Measurements from ENCODE around the gene HK2.

The HK2 gene

DNA sequence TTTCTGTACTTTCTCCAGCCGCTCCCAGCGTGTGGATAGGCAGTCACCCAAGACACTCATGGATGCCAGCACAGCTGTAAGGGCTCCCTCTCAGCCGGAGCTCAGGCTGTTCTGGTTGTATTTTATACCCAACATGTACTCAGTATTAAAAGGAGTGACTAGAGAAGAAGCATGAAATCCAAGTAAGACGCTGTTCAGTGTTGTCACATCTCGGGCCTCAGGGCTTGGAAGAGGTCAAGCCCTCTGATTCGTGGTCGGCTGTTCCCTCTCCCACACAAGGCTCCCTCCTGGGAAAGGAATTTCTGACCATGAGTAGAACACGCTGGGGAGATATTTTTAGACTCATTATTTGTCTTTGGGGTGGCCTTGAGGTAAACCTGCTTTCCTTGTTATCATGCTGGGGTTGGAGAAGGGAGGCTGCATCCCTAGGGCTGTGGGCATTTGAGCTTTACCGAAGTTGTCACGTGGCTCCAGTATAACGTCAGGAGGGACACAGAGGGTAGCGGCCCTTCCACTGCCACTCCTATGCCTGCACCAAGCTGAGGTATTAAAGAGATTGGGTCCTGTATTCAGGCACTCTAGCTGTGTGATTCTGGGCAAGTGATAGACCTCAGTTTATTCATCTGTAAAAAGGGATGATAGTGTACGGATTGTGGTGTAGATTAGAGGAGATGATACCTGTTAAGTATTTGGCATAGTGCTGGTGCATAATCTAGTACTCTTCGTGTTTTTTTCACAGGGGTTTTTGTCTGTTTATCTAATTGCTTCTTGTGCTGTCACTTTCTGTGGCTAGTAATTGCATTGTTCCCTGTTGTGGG is 34.1 kb downstream of the HK2 start:
- no peak for DNase-seq (ENCODE audit: low read depth in 1 of 2, low spot score in 1 of 2)
- H3K27ac ChIP-seq (replicated peaks): no peak overlapping the region
- TF ChIP-seq SPI1 (IDR thresholded peaks at IDR 0.05; ENCODE audit: borderline replicate concordance, low read depth) (no peak), POLR2AphosphoS5 (IDR thresholded peaks at IDR 0.05; ENCODE audit: low read depth) (no peak), GABPA (IDR thresholded peaks at IDR 0.05; ENCODE audit: low read depth) (no peak)
- TF ChIP-seq, protein P1, sequence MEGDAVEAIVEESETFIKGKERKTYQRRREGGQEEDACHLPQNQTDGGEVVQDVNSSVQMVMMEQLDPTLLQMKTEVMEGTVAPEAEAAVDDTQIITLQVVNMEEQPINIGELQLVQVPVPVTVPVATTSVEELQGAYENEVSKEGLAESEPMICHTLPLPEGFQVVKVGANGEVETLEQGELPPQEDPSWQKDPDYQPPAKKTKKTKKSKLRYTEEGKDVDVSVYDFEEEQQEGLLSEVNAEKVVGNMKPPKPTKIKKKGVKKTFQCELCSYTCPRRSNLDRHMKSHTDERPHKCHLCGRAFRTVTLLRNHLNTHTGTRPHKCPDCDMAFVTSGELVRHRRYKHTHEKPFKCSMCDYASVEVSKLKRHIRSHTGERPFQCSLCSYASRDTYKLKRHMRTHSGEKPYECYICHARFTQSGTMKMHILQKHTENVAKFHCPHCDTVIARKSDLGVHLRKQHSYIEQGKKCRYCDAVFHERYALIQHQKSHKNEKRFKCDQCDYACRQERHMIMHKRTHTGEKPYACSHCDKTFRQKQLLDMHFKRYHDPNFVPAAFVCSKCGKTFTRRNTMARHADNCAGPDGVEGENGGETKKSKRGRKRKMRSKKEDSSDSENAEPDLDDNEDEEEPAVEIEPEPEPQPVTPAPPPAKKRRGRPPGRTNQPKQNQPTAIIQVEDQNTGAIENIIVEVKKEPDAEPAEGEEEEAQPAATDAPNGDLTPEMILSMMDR (IDR thresholded peaks at IDR 0.05; ENCODE audit: insufficient read depth, low read length): no peak
- TF ChIP-seq, protein P2, sequence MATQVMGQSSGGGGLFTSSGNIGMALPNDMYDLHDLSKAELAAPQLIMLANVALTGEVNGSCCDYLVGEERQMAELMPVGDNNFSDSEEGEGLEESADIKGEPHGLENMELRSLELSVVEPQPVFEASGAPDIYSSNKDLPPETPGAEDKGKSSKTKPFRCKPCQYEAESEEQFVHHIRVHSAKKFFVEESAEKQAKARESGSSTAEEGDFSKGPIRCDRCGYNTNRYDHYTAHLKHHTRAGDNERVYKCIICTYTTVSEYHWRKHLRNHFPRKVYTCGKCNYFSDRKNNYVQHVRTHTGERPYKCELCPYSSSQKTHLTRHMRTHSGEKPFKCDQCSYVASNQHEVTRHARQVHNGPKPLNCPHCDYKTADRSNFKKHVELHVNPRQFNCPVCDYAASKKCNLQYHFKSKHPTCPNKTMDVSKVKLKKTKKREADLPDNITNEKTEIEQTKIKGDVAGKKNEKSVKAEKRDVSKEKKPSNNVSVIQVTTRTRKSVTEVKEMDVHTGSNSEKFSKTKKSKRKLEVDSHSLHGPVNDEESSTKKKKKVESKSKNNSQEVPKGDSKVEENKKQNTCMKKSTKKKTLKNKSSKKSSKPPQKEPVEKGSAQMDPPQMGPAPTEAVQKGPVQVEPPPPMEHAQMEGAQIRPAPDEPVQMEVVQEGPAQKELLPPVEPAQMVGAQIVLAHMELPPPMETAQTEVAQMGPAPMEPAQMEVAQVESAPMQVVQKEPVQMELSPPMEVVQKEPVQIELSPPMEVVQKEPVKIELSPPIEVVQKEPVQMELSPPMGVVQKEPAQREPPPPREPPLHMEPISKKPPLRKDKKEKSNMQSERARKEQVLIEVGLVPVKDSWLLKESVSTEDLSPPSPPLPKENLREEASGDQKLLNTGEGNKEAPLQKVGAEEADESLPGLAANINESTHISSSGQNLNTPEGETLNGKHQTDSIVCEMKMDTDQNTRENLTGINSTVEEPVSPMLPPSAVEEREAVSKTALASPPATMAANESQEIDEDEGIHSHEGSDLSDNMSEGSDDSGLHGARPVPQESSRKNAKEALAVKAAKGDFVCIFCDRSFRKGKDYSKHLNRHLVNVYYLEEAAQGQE (IDR thresholded peaks at IDR 0.05; ENCODE audit: insufficient replicate concordance, low read depth): no peak
- H3K27me3 ChIP-seq (ENCODE audit: insufficient read depth, poor library complexity, severe bottlenecking): no peaks in the 10 kb centered on the region
- no peak overlapping the region for H3K4me3 ChIP-seq (replicated peaks; ENCODE audit: insufficient read depth, low read length)

DNA sequence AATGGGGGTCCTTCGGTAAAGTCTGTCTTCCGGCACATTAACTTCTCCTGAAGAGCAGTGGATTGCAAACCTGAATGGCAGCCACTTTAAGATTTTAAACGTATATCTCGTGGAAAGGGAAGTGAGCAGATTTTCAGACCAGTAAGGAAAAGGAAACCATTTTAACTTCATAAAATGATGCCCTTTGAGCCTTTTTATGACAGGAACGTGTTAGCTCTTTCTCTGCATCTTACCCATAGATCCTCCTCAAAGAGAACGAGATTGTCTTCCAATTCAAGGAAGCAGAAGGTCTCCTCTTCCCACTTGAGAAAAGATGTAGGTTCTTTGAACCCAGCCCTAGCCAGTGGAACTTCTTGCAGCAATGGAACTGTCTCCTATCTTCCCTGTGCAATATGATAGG is 35.6 kb downstream of the HK2 start:
- H3K4me3 ChIP-seq (replicated peaks; ENCODE audit: insufficient read depth, low read length): no peak overlapping the region
- no peaks in the 10 kb centered on the region for H3K27me3 ChIP-seq (ENCODE audit: insufficient read depth, poor library complexity, severe bottlenecking)
- TF ChIP-seq, protein P2 (IDR thresholded peaks at IDR 0.05; ENCODE audit: insufficient replicate concordance, low read depth): no peak
- TF ChIP-seq GABPA (IDR thresholded peaks at IDR 0.05; ENCODE audit: low read depth) (no peak), POLR2AphosphoS5 (IDR thresholded peaks at IDR 0.05; ENCODE audit: low read depth) (no peak), SPI1 (IDR thresholded peaks at IDR 0.05; ENCODE audit: borderline replicate concordance, low read depth) (no peak)
- TF ChIP-seq, protein P1 (IDR thresholded peaks at IDR 0.05; ENCODE audit: insufficient read depth, low read length): no peak
- DNase-seq (ENCODE audit: low read depth in 1 of 2, low spot score in 1 of 2): no peak
- no peak overlapping the region for H3K27ac ChIP-seq (replicated peaks)

DNA sequence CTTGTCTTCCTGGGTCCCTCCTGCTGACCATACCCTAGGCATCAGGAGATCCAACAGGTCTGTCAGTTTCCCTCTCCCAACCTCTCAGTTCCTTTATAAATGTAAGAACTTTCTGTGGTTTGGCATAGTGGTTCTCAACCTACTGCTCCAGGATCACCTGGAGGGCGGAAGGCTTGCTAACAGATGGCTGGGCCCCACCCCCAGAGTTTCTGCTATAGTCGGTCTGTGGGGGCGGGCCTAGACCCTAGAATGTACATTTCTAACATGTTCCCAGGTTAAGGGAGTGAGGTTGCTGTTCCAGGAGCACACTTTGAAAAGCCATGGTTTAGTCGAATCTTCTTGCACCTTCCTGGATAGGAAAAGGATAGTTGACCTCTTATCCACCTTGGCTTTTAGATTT is 37.0 kb downstream of the HK2 start:
- Histone ChIP-seq H3K4me3 (replicated peaks; ENCODE audit: insufficient read depth, low read length) (no peak overlapping the region), H3K27me3 (ENCODE audit: insufficient read depth, poor library complexity, severe bottlenecking) (no peaks in the 10 kb centered on the region), H3K27ac (replicated peaks) (no peak overlapping the region)
- DNase-seq (ENCODE audit: low read depth in 1 of 2, low spot score in 1 of 2): no peak
- TF ChIP-seq POLR2AphosphoS5 (IDR thresholded peaks at IDR 0.05; ENCODE audit: low read depth) (no peak), SPI1 (IDR thresholded peaks at IDR 0.05; ENCODE audit: borderline replicate concordance, low read depth) (no peak), GABPA (IDR thresholded peaks at IDR 0.05; ENCODE audit: low read depth) (no peak)
- TF ChIP-seq, protein P2 (IDR thresholded peaks at IDR 0.05; ENCODE audit: insufficient replicate concordance, low read depth): no peak
- TF ChIP-seq, protein P1 (IDR thresholded peaks at IDR 0.05; ENCODE audit: insufficient read depth, low read length): no peak
